ENCODE data around the gene PIK3IP1. TPM values are rescaled to one million over a fixed set of nuclear protein-coding genes. Genes with fewer than 3 reads are reported as not detected.

Gene PIK3IP1
- total and polyA plus RNA-seq, 10 donors = 36.1 to 152 (median 97.8) TPM

- Histone ChIP-seq H3K27ac (no peak overlapping the region), H3K4me3 (no peak overlapping the region), H3K9me3 (no peaks in the 10 kb centered on the region), H3K27me3 (replicated peaks in 1 of 7) (no peaks in the 10 kb centered on the region), H3K4me1 (peaks cover 0 to 49% (median 11%) of the 10 kb centered on the region in 6 donors), H3K36me3 (peaks cover 0 to 98% (median 74%) of the 10 kb centered on the region in 6 donors)
- intact Hi-C loops (cut with DNase I; ENCODE audit: low total_unique reads) = loop anchor here (10.0 kb wide), 1 partner anchor 62 kb away; the partner anchor contains the start of gene LIMK2
- 92 to 97% (median 94%) methylated on average over 43 to 69 of the region's 69 CpGs for WGBS, 5 donors
- peak in 1 of 3 donors; percentile 73 for TF ChIP-seq POLR2AphosphoS5 (IDR thresholded peaks at IDR 0.05)
- no peak for TF ChIP-seq CTCF (IDR thresholded peaks at IDR 0.05 in 8 of 11, conservative IDR thresholded peaks at IDR 0.05 in 3 of 11)
- DNase-seq = no peak
These were observed 15.7 kb downstream of the PIK3IP1 start for GRCh38 chr22:31276426-31277167.

GRCh38 chr22:31275576-31275975 lies 16.7 kb downstream of the PIK3IP1 start:
- intact Hi-C loops (cut with DNase I; ENCODE audit: low total_unique reads) = loop anchor here (10.0 kb wide), 1 partner anchor 61 kb away; the partner anchor contains the start of gene LIMK2
- peak overlapping the region in 4 of 8 donors; percentile 2 to 64 (median 29) for H3K27ac ChIP-seq
- TF ChIP-seq POLR2AphosphoS5 (IDR thresholded peaks at IDR 0.05) (no peak), POLR2A (IDR thresholded peaks at IDR 0.05) (no peak), CTCF (IDR thresholded peaks at IDR 0.05 in 8 of 11, conservative IDR thresholded peaks at IDR 0.05 in 3 of 11) (no peak)
- no peak for DNase-seq
- H3K9me3 ChIP-seq = no peaks in the 10 kb centered on the region
- 74 to 93% (median 76%) methylated on average over 4 to 5 of the region's 5 CpGs for WGBS, 5 donors
- H3K27me3 ChIP-seq (replicated peaks in 1 of 7) = no peaks in the 10 kb centered on the region
- H3K4me1 ChIP-seq = peaks cover 0 to 38% (median 6%) of the 10 kb centered on the region in 6 donors
- peaks cover 0 to 98% (median 67%) of the 10 kb centered on the region in 6 donors for H3K36me3 ChIP-seq
- H3K4me3 ChIP-seq = no peak overlapping the region

- intact Hi-C loops (cut with DNase I; ENCODE audit: low total_unique reads) = loop anchor here (10.0 kb wide), 1 partner anchor 60 kb away; the partner anchor contains the start of gene LIMK2
- 89 to 96% (median 94%) methylated on average over 6 of the region's 6 CpGs for WGBS, 5 donors
These were observed 17.3 kb downstream of the PIK3IP1 start for GRCh38 chr22:31275018-31275417.

More at GRCh38 chr22:31275018-31275417, 17.3 kb downstream of the PIK3IP1 start:
- peak in 1 of 3 donors; percentile 38 for TF ChIP-seq POLR2AphosphoS5 (IDR thresholded peaks at IDR 0.05)
- TF ChIP-seq CTCF (IDR thresholded peaks at IDR 0.05 in 8 of 11, conservative IDR thresholded peaks at IDR 0.05 in 3 of 11) = no peak
- DNase-seq = no peak
- Histone ChIP-seq H3K27ac (peak overlapping the region in 4 of 8 donors; percentile 2 to 64 (median 29)), H3K27me3 (replicated peaks in 1 of 7) (no peaks in the 10 kb centered on the region), H3K4me1 (peaks cover 0 to 33% (median 4%) of the 10 kb centered on the region in 6 donors), H3K36me3 (peaks cover 0 to 98% (median 62%) of the 10 kb centered on the region in 6 donors), H3K4me3 (no peak overlapping the region), H3K9me3 (no peaks in the 10 kb centered on the region)

All from spleen (tissue), 11 donors.